ENCODE measurements around the gene URI1.

- TF ChIP-seq ZNF350 (tag by site-specific recombination; IDR thresholded peaks at IDR 0.05), result no peak
- TF ChIP-seq ZNF558 (tag by site-specific recombination; IDR thresholded peaks at IDR 0.05), result no peak
Measured at GRCh38 chr19:30056580-30056979, 114.5 kb downstream of the URI1 start.

Measured in HEK293 (cell line).